GM12878 (cell line): ENCODE results near the gene AFF1. TPM values are rescaled to one million over a fixed set of nuclear protein-coding genes. Genes with fewer than 3 reads are reported as not detected.

Source experiments
- CUX1 ChIP-seq: IDR thresholded peaks from 2 replicates; pipeline ENCODE4 v1.6.1; 2012; ENCODE audit warnings: improper control_type of control experiment, low read depth, low read length; ENCODE audit not compliant: insufficient replicate concordance
- DPF2 ChIP-seq: fragments of 450-650 bp; IDR thresholded peaks from 2 replicates; pipeline ENCODE4 v1.6.1; 2017; ENCODE audit warnings: mild to moderate bottlenecking
- HDAC2 ChIP-seq: fragments of 200-600 bp; sonication (generic); IDR thresholded peaks from 2 replicates; pipeline ENCODE4 v1.6.1; 2017
- LARP7 ChIP-seq: fragments of 450-650 bp; IDR thresholded peaks from 2 replicates; pipeline ENCODE4 v1.6.1; 2017; ENCODE audit warnings: mild to moderate bottlenecking
- MYC ChIP-seq: IDR thresholded peaks from 2 replicates; pipeline ENCODE4 v1.6.1; 2011; ENCODE audit warnings: mild to moderate bottlenecking, low read length, moderate library complexity, inconsistent platforms; ENCODE audit not compliant: insufficient read depth, insufficient replicate concordance, insufficient read length, severe bottlenecking
- NFXL1 ChIP-seq: fragments of 450-650 bp; IDR thresholded peaks from 2 replicates; pipeline ENCODE4 v1.6.1; 2017; ENCODE audit warnings: antibody characterized with exemption, mild to moderate bottlenecking, borderline replicate concordance
- PAX5 ChIP-seq: IDR thresholded peaks from 2 replicates; pipeline ENCODE4 v1.6.1; 2011; ENCODE audit warnings: low read depth, low read length, borderline replicate concordance
- PML ChIP-seq: IDR thresholded peaks from 2 replicates; pipeline ENCODE4 v1.6.1; 2012; ENCODE audit warnings: low read length, inconsistent platforms
- POLR2AphosphoS2 ChIP-seq: IDR thresholded peaks from 2 replicates; pipeline ENCODE4 v1.6.1; 2011; ENCODE audit warnings: low read depth, mild to moderate bottlenecking, low read length, improper control_type of control experiment, moderate library complexity
- RAD21 ChIP-seq: IDR thresholded peaks from 2 replicates; pipeline ENCODE4 v1.6.1; 2011; ENCODE audit warnings: mild to moderate bottlenecking, low read depth, low read length, moderate library complexity; ENCODE audit not compliant: insufficient read depth
- RCOR1 ChIP-seq: conservative IDR thresholded peaks from 2 replicates; pipeline ENCODE4 v1.6.1; 2012; ENCODE audit warnings: low read depth, low read length, improper control_type of control experiment
- SIN3A ChIP-seq: IDR thresholded peaks from 2 replicates; pipeline ENCODE4 v1.6.1; 2012; ENCODE audit warnings: low read depth, low read length, improper control_type of control experiment
- SIX5 ChIP-seq: IDR thresholded peaks from 2 replicates; pipeline ENCODE4 v1.6.1; 2011; ENCODE audit warnings: mild to moderate bottlenecking, low read depth, low read length, moderate library complexity; ENCODE audit not compliant: severe bottlenecking
- SRF ChIP-seq, 2 experiments: IDR thresholded peaks; 2 replicates each; pipeline ENCODE4 v1.6.1; 2011; ENCODE audit warnings: low read depth in 2 of 2, low read length in 2 of 2, mild to moderate bottlenecking in 1 of 2, moderate library complexity in 1 of 2
- ZBED1 ChIP-seq: IDR thresholded peaks from 2 replicates; pipeline ENCODE4 v1.6.1; 2016; ENCODE audit warnings: borderline replicate concordance
- ZNF384 ChIP-seq: IDR thresholded peaks from 2 replicates; pipeline ENCODE4 v1.6.1; 2012; ENCODE audit warnings: low read depth, mild to moderate bottlenecking, low read length, improper control_type of control experiment, borderline replicate concordance
- polyA plus RNA-seq, 11 experiments: library from polyadenylated mRNA; depleted of rRNA in 4 of 11; unstranded in 6 of 11; stranded (reverse) in 5 of 11; fragments of >200 nt; fragmentation: Nextera tagmentation in 4 of 11; fragmentation: Illumina TruSeq in 1 of 11; extraction: Ambion mirVana in 4 of 11; extraction: Trizol in 1 of 11; gene quantifications; 1 replicate in 1 of 11; 2 replicates in 10 of 11; pipeline versions ENCODE4 v1.2.1 to v1.2.3, GENCODE V29; 2011 to 2016; ENCODE audit warnings: inconsistent platforms in 2 of 11, missing spikeins in 2 of 11, low read depth in 1 of 11
- total RNA-seq, 4 experiments: library from RNA; depleted of rRNA in 3 of 4; stranded (reverse); fragments of >200 nt in 3 of 4; fragmentation: Illumina TruSeq in 1 of 4; extraction: Trizol in 1 of 4; gene quantifications; 2 replicates each; pipeline versions ENCODE4 v1.2.1 to v1.2.3, GENCODE V29; 2013 to 2021
- TF ChIP-seq, protein P1 (sequence below): IDR thresholded peaks from 2 replicates; pipeline ENCODE4 v1.6.1; 2012; ENCODE audit warnings: low read depth, low read length, improper control_type of control experiment
- TF ChIP-seq, protein P2 (sequence below): fragments of 450-650 bp; IDR thresholded peaks from 2 replicates; pipeline ENCODE4 v1.6.1; 2016; ENCODE audit warnings: mild to moderate bottlenecking
- TF ChIP-seq, protein P3 (sequence below): fragments of 450-650 bp; IDR thresholded peaks from 2 replicates; pipeline ENCODE4 v1.6.1; 2017; ENCODE audit warnings: low read depth, mild to moderate bottlenecking, moderate library complexity

AFF1 gene
- total and polyA plus RNA-seq, 10 of the 15 experiments (the other 5 are each of a cell fraction or from before 2014, with no cell fraction given) = 3.5 to 56.1 (median 21.5) TPM

GRCh38 chr4:87006676-87007527, 72.1 kb downstream of the AFF1 start (continued):
- no peak for TF ChIP-seq SRF (IDR thresholded peaks at IDR 0.05; ENCODE audit: low read depth in 2 of 2, low read length in 2 of 2)
- peak; percentile 80; the same call in 1 of the 2 replicates for TF ChIP-seq SIN3A
- no peak for TF ChIP-seq NFXL1
- peak; percentile 98 for TF ChIP-seq POLR2AphosphoS2
- peak; percentile 41 for TF ChIP-seq SIX5
- TF ChIP-seq CUX1 = no peak
- TF ChIP-seq, protein P1, sequence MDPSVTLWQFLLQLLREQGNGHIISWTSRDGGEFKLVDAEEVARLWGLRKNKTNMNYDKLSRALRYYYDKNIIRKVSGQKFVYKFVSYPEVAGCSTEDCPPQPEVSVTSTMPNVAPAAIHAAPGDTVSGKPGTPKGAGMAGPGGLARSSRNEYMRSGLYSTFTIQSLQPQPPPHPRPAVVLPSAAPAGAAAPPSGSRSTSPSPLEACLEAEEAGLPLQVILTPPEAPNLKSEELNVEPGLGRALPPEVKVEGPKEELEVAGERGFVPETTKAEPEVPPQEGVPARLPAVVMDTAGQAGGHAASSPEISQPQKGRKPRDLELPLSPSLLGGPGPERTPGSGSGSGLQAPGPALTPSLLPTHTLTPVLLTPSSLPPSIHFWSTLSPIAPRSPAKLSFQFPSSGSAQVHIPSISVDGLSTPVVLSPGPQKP = peak; percentile 51; the same call in 1 of the 2 replicates
- TF ChIP-seq, protein P2, sequence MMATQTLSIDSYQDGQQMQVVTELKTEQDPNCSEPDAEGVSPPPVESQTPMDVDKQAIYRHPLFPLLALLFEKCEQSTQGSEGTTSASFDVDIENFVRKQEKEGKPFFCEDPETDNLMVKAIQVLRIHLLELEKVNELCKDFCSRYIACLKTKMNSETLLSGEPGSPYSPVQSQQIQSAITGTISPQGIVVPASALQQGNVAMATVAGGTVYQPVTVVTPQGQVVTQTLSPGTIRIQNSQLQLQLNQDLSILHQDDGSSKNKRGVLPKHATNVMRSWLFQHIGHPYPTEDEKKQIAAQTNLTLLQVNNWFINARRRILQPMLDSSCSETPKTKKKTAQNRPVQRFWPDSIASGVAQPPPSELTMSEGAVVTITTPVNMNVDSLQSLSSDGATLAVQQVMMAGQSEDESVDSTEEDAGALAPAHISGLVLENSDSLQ = peak; percentile 87
- no peak for TF ChIP-seq ZBED1
- no peak for TF ChIP-seq MYC
- peak; percentile 92 for TF ChIP-seq DPF2
- no peak for TF ChIP-seq RCOR1
- TF ChIP-seq RAD21 = no peak
- no peak for TF ChIP-seq HDAC2
- TF ChIP-seq PAX5 = no peak
- TF ChIP-seq, protein P3, sequence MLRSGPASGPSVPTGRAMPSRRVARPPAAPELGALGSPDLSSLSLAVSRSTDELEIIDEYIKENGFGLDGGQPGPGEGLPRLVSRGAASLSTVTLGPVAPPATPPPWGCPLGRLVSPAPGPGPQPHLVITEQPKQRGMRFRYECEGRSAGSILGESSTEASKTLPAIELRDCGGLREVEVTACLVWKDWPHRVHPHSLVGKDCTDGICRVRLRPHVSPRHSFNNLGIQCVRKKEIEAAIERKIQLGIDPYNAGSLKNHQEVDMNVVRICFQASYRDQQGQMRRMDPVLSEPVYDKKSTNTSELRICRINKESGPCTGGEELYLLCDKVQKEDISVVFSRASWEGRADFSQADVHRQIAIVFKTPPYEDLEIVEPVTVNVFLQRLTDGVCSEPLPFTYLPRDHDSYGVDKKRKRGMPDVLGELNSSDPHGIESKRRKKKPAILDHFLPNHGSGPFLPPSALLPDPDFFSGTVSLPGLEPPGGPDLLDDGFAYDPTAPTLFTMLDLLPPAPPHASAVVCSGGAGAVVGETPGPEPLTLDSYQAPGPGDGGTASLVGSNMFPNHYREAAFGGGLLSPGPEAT = peak; percentile 96
- peak; percentile 96 for TF ChIP-seq LARP7
- peak; percentile 99 for TF ChIP-seq PML
- no peak for TF ChIP-seq ZNF384
